Parathyroid adenoma (tissue), 2 donors: ENCODE measurements around the gene IFITM5.
"Not testable (repeated sequence)": the region's sequence is repeated elsewhere in the genome, so short reads cannot be mapped to it uniquely, and the experiment has no call there.

Experiments
- H2AFZ ChIP-seq: fragments of 300-600 bp; sonication (generic); one replicate; pipeline ENCODE4 v1.7.0; 2017; ENCODE audit warnings: antibody characterized with exemption, mild to moderate bottlenecking
- H3K27ac ChIP-seq: fragments of 300-600 bp; sonication (generic); one replicate; pipeline ENCODE4 v1.7.0; 2017
- H3K27me3 ChIP-seq: fragments of 300-600 bp; sonication (generic); one replicate; pipeline ENCODE4 v1.7.0; 2017; ENCODE audit warnings: low read length; ENCODE audit not compliant: control insufficient read depth, insufficient read depth
- H3K36me3 ChIP-seq: fragments of 300-600 bp; sonication (generic); one replicate; pipeline ENCODE4 v1.7.0; 2017; ENCODE audit warnings: low read length; ENCODE audit not compliant: control insufficient read depth, insufficient read depth
- H3K4me1 ChIP-seq: fragments of 300-600 bp; sonication (generic); one replicate; pipeline ENCODE4 v1.7.0; 2017; ENCODE audit warnings: control low read depth
- H3K4me2 ChIP-seq: fragments of 300-600 bp; sonication (generic); one replicate; pipeline ENCODE4 v1.7.0; 2017; ENCODE audit warnings: low read length
- H3K4me3 ChIP-seq: fragments of 300-600 bp; sonication (generic); one replicate; pipeline ENCODE4 v1.7.0; 2017; ENCODE audit warnings: low read depth, low read length
- H3K79me2 ChIP-seq: fragments of 300-600 bp; sonication (generic); one replicate; pipeline ENCODE4 v1.7.0; 2017; ENCODE audit warnings: control low read depth
- H3K9ac ChIP-seq: fragments of 300-600 bp; sonication (generic); one replicate; pipeline ENCODE4 v1.7.0; 2017; ENCODE audit warnings: mild to moderate bottlenecking
- H3K9me3 ChIP-seq: fragments of 300-600 bp; sonication (generic); one replicate; pipeline ENCODE4 v1.7.0; 2017; ENCODE audit warnings: low read length; ENCODE audit not compliant: control insufficient read depth
- TF ChIP-seq, protein P1 (sequence below): fragments of 300-600 bp; sonication (generic); IDR thresholded peaks from one replicate; pipeline ENCODE4 v1.7.0; 2017; ENCODE audit warnings: antibody characterized with exemption, mild to moderate bottlenecking
- donor health status: primary hyperparathyroidism.

IFITM5 gene

DNA sequence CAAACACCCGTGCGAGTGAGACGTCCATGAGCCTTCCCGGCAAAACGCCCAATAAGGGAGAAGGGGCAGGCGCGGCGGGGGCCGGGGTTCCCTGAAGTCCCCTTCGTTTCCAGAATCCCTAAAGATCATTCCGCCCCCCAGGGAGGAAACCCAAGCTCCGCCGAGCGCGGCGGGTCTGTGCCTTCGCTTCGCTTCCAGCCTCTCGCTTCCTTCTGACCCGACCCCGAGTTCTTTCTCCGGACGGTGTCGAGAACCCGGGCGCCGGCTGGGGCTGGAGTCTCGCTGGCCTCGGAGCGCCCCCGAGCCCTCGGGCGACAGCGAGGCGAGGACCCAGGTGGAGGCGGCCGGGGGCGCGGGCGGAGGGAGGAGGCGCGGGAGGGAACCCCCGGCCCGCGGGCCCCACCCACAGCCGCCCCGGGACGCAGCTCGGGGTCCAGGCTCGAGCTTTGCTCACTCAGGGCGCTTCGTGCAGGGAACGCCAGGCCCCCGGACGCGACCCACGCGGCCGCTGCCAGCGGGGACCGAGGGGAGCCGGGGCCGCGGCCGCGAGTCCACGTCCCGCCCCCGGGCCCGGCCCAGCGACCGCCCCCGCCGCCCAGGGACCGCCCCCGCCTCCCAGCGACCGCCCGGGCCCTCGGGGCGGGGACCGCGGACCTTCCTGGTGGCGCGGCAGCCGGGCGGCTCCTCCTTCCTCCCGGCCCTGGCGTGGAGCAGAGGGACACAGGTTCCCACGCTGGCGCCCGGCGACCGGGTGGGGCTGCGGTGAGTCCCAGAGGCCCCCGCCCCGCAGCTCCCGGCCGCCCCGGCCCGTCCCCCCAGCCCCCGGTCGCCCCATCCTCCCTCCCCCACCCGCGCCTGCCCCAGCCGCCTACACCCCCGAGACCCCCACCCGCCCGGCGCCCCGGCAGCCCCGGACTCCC lies 10.6 kb downstream of the IFITM5 start, which contains the start of gene PGGHG:
Gene PGGHG (plus strand): TSS at position 649 of the 920 bp plus-strand sequence. CDS start 691 bp downstream, outside the sequence.
- H2AFZ ChIP-seq = peak within 1 kb of the TSS; percentile 75
- H3K4me1 ChIP-seq = no peaks in the 10 kb centered on the region
- TF ChIP-seq, protein P1, sequence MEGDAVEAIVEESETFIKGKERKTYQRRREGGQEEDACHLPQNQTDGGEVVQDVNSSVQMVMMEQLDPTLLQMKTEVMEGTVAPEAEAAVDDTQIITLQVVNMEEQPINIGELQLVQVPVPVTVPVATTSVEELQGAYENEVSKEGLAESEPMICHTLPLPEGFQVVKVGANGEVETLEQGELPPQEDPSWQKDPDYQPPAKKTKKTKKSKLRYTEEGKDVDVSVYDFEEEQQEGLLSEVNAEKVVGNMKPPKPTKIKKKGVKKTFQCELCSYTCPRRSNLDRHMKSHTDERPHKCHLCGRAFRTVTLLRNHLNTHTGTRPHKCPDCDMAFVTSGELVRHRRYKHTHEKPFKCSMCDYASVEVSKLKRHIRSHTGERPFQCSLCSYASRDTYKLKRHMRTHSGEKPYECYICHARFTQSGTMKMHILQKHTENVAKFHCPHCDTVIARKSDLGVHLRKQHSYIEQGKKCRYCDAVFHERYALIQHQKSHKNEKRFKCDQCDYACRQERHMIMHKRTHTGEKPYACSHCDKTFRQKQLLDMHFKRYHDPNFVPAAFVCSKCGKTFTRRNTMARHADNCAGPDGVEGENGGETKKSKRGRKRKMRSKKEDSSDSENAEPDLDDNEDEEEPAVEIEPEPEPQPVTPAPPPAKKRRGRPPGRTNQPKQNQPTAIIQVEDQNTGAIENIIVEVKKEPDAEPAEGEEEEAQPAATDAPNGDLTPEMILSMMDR = no peak
- H3K27me3 ChIP-seq = no peaks in the 10 kb centered on the region
- H3K9me3 ChIP-seq = no peaks in the 10 kb centered on the region
- no peak within 1 kb of the TSS for H3K27ac ChIP-seq
- no peaks in the 10 kb centered on the region for H3K36me3 ChIP-seq
- peak within 1 kb of the TSS; percentile 71 for H3K4me2 ChIP-seq
- H3K4me3 ChIP-seq = peak within 1 kb of the TSS; percentile 22
- no peaks in the 10 kb centered on the region for H3K79me2 ChIP-seq
- H3K9ac ChIP-seq = no peak within 1 kb of the TSS

DNA sequence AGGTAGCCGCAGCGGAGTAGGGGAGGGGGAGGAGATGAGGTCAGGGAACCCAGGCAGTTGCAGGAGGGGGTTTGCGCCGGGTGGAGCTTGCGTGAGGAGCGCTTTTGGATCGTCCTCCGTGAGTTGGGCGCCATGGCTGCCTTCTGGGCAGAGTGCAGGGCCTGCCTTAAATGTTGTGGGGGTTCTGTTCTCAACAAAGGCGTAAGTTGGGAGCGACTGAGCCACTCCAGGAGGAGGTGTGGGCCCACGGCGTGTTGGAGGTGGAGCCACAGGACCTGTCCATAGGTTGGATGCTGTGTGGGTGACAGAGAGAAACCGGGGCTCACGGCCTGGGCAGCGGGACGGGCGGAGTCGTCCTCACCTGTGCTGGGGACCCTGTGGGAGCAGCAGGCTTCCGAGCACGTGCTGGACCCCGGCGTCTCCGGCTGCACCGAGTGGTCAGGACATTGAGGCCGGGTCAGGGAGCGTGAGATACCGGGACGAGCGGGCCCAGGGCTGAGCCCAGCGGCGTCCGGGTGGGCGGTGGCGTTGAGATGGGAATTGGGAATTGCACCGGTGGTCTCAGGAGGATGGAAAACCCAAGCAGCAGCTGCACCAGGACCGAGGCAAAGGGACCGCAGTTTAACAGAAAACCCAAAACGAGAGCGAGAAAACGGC lies 11.4 kb downstream of the IFITM5 start:
- Histone ChIP-seq H3K36me3 (no peaks in the 10 kb centered on the region), H3K9ac (no peak overlapping the region), H3K79me2 (no peaks in the 10 kb centered on the region), H3K27ac (no peak overlapping the region), H2AFZ (peak overlapping the region; percentile 75), H3K4me2 (peak overlapping the region; percentile 71), H3K4me3 (peak overlapping the region; percentile 22), H3K9me3 (no peaks in the 10 kb centered on the region), H3K27me3 (no peaks in the 10 kb centered on the region), H3K4me1 (no peaks in the 10 kb centered on the region)
- TF ChIP-seq, protein P1 = no peak

DNA sequence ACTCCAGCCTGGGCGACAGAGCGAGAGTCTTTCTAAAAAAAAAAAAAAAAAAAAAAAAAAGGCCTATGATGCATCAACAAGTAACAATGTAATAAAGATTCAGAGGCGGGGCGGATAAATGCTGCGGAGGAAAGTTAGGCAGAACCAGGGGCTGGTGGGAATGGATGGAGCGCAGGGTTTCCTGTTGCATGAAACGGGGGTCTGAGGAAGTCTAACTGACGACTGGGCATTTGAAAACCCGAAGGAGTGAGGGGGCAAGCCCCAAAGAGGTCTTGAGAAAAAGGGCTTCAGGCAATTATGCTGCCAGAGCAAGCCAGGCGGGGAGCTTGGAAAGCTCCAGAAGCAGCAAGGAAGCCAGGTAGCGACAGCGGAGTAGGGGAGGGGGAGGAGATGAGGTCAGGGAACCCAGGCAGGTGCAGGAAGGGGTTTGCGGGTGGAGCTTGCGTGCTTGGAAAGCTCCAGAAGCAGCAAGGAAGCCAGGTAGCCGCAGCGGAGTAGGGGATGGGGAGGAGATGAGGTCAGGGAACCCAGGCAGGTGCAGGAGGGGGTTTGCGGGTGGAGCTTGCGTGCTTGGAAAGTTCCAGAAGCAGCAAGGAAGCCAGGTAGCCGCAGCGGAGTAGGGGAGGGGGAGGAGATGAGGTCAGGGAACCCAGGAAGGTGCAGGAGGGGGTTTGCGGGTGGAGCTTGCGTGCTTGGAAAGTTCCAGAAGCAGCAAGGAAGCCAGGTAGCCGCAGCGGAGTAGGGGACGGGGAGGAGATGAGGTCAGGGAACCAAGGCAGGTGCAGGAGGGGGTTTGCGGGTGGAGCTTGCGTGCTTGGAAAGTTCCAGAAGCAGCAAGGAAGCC lies 12.1 kb downstream of the IFITM5 start:
- H3K36me3 ChIP-seq, H3K4me2 ChIP-seq, H3K27ac ChIP-seq, H3K79me2 ChIP-seq, H2AFZ ChIP-seq, H3K27me3 ChIP-seq, H3K9ac ChIP-seq, H3K9me3 ChIP-seq, H3K4me1 ChIP-seq, H3K4me3 ChIP-seq: not testable (repeated sequence)

DNA sequence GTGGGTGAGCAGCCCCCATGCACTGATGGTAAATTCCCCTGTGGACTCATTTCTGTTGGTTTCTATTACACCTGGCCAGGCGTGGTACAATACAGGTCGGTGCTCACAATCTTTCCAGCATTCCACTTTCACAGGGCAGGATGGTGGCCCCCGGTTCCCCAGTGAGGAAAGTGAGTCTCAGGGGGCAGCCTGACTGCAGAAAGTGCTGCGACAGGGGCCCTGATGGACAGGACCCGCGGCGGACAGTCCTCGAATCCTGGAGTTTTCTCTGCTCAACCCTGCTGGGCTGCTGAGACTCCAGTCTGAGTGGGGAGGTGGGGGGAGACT lies 13.5 kb downstream of the IFITM5 start:
- Histone ChIP-seq H3K27me3 (no peaks in the 10 kb centered on the region), H3K79me2 (no peaks in the 10 kb centered on the region), H2AFZ (no peak overlapping the region), H3K36me3 (no peaks in the 10 kb centered on the region), H3K4me2 (no peak overlapping the region), H3K4me1 (no peaks in the 10 kb centered on the region), H3K27ac (no peak overlapping the region), H3K9me3 (no peaks in the 10 kb centered on the region), H3K4me3 (no peak overlapping the region), H3K9ac (no peak overlapping the region)
- TF ChIP-seq, protein P1 = no peak
